ENCODE measurements around the gene IL17C. TPM values are rescaled to one million over a fixed set of nuclear protein-coding genes. Genes with fewer than 3 reads are reported as not detected.

The IL17C gene
- total and polyA plus RNA-seq, 9 of the 15 experiments (the other 6 are each of a cell fraction or from before 2014, with no cell fraction given) = not detected

DNA sequence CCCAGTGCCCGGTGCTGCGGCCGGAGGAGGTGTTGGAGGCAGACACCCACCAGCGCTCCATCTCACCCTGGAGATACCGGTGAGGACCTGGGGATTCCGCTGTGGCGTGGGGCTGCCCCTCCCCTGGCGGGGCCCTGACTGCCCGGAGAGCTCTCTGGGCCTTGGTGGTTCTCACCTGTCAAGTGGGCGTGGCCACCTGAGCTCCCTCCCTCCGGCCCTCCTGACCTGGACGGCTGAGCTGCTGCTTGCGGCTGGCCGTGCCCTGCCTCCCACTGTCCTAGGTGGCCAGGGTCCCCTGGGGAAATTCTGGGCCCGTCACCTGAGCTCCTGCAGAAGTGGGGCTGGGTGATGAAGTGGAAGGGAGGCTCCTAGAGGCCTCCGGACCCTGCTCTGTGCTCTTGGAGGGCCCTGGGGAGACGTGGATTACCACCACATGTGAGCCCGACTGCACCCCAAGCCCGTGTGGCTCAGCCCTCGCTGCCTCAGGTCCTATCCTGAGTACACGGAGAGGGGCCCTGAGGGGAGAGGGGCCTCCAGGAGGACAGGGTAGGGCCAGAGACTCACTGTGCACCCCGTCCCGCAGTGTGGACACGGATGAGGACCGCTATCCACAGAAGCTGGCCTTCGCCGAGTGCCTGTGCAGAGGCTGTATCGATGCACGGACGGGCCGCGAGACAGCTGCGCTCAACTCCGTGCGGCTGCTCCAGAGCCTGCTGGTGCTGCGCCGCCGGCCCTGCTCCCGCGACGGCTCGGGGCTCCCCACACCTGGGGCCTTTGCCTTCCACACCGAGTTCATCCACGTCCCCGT lies 1.1 kb downstream of the IL17C start (continued):
- TF ChIP-seq, protein P1, sequence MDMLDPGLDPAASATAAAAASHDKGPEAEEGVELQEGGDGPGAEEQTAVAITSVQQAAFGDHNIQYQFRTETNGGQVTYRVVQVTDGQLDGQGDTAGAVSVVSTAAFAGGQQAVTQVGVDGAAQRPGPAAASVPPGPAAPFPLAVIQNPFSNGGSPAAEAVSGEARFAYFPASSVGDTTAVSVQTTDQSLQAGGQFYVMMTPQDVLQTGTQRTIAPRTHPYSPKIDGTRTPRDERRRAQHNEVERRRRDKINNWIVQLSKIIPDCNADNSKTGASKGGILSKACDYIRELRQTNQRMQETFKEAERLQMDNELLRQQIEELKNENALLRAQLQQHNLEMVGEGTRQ (CRISPR knock-in tag; IDR thresholded peaks at IDR 0.05) = no peak
- TF ChIP-seq PHTF2 (CRISPR knock-in tag; IDR thresholded peaks at IDR 0.05) (no peak), MTA1 (IDR thresholded peaks at IDR 0.05; ENCODE audit: borderline replicate concordance) (no peak), GABPB1 (CRISPR knock-in tag; IDR thresholded peaks at IDR 0.05) (no peak), PRPF4 (IDR thresholded peaks at IDR 0.05; ENCODE audit: insufficient read depth, low read depth, low read length, poor library complexity, severe bottlenecking) (no peak), SIN3A (IDR thresholded peaks at IDR 0.05; ENCODE audit: borderline replicate concordance in 2 of 2, control insufficient read depth in 1 of 2, low read depth in 2 of 2, low read length in 2 of 2) (no peak), MYNN (IDR thresholded peaks at IDR 0.05) (no peak), MYNN (CRISPR knock-in tag; IDR thresholded peaks at IDR 0.05) (no peak), ZBTB17 (CRISPR knock-in tag; IDR thresholded peaks at IDR 0.05) (no peak), ZNF12 (CRISPR knock-in tag; IDR thresholded peaks at IDR 0.05) (no peak), ZNF764 (CRISPR knock-in tag; IDR thresholded peaks at IDR 0.05; ENCODE audit: low read depth) (no peak), MCM3 (IDR thresholded peaks at IDR 0.05) (0 out of 2 replicates have a peak, but pooled peaks have one; percentile 26), IFI16 (CRISPR knock-in tag; IDR thresholded peaks at IDR 0.05) (no peak), ZNF165 (CRISPR knock-in tag; IDR thresholded peaks at IDR 0.05; ENCODE audit: borderline replicate concordance) (no peak), DDX20 (tag; IDR thresholded peaks at IDR 0.05; ENCODE audit: low read depth) (no peak), ZNF408 (CRISPR knock-in tag; IDR thresholded peaks at IDR 0.05; ENCODE audit: low read depth) (no peak), MAFK (IDR thresholded peaks at IDR 0.05; ENCODE audit: low read length) (no peak), ZNF766 (CRISPR knock-in tag; conservative IDR thresholded peaks at IDR 0.05) (no peak), TBL1XR1 (IDR thresholded peaks at IDR 0.05; ENCODE audit: low read length in 2 of 2) (no peak), ZEB2 (IDR thresholded peaks at IDR 0.05) (no peak), ZNF23 (CRISPR knock-in tag; IDR thresholded peaks at IDR 0.05) (no peak), EHMT2 (IDR thresholded peaks at IDR 0.05) (no peak)
- TF ChIP-seq, protein P2, sequence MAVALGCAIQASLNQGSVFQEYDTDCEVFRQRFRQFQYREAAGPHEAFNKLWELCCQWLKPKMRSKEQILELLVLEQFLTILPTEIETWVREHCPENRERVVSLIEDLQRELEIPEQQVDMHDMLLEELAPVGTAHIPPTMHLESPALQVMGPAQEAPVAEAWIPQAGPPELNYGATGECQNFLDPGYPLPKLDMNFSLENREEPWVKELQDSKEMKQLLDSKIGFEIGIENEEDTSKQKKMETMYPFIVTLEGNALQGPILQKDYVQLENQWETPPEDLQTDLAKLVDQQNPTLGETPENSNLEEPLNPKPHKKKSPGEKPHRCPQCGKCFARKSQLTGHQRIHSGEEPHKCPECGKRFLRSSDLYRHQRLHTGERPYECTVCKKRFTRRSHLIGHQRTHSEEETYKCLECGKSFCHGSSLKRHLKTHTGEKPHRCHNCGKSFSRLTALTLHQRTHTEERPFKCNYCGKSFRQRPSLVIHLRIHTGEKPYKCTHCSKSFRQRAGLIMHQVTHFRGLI (CRISPR knock-in tag; IDR thresholded peaks at IDR 0.05) = no peak
- TF ChIP-seq, protein P3, sequence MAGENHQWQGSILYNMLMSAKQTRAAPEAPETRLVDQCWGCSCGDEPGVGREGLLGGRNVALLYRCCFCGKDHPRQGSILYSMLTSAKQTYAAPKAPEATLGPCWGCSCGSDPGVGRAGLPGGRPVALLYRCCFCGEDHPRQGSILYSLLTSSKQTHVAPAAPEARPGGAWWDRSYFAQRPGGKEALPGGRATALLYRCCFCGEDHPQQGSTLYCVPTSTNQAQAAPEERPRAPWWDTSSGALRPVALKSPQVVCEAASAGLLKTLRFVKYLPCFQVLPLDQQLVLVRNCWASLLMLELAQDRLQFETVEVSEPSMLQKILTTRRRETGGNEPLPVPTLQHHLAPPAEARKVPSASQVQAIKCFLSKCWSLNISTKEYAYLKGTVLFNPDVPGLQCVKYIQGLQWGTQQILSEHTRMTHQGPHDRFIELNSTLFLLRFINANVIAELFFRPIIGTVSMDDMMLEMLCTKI (IDR thresholded peaks at IDR 0.05; ENCODE audit: partially characterized antibody) = no peak

Data from K562 (cell line).